IMR-90 (cell line): ENCODE results near the gene CHST6. TPM values are rescaled to one million over a fixed set of nuclear protein-coding genes. Genes with fewer than 3 reads are reported as not detected.

ENCODE experiments used
- ATAC-seq: fragments of 200-7000 bp; cut with Tn5 transposase; 2 replicates; pipeline ENCODE4 v1.9.1; 2020; ENCODE audit warnings: low read depth, mild to moderate bottlenecking, moderate library complexity
- BruUV-seq: library from RNA; stranded (reverse); fragments of 400-500 nt; replicated peaks from 2 replicates; lab custom pipeline; 2021; lab: Mats Ljungman, UMichigan
- CTCF ChIA-PET: fragments of 300-600 bp; formaldehyde crosslinking; extraction: SDS; loops from one replicate; lab custom pipeline; 2021; ENCODE audit warnings: antibody characterized with exemption; lab: Yijun Ruan, JAX
- POLR2A ChIA-PET: fragments of 300-600 bp; sonication (Branson Sonifier 250); formaldehyde crosslinking; loops from one replicate; lab custom pipeline; 2022; ENCODE audit warnings: antibody characterized with exemption; ENCODE audit not compliant: unreplicated experiment; lab: Charles Lee
- DNase-seq: peaks from one replicate; pipeline ENCODE4 v3.0.0; 2013
- H2AFZ ChIP-seq: replicated peaks from 2 replicates; pipeline ENCODE3; 2013; ENCODE audit warnings: low read length, mild to moderate bottlenecking; ENCODE audit not compliant: poor library complexity
- H2AK5ac ChIP-seq: 2 replicates; pipeline ENCODE4 v1.6.1; 2013; ENCODE audit warnings: low read depth, low read length, inconsistent platforms
- H2AK9ac ChIP-seq: replicated peaks from 2 replicates; pipeline ENCODE3; 2013; ENCODE audit warnings: mild to moderate bottlenecking, low read depth, low read length, moderate library complexity; ENCODE audit not compliant: poor library complexity
- H2BK120ac ChIP-seq: 2 replicates; pipeline ENCODE4 v1.6.1; 2013; ENCODE audit warnings: low read depth, low read length, inconsistent platforms
- H2BK15ac ChIP-seq: 3 replicates; pipeline ENCODE4 v1.6.1; 2013; ENCODE audit warnings: low read depth, low read length, inconsistent platforms
- H2BK20ac ChIP-seq: 2 replicates; pipeline ENCODE4 v1.6.1; 2013; ENCODE audit warnings: low read depth, mild to moderate bottlenecking, inconsistent platforms, low read length, moderate library complexity
- H2BK5ac ChIP-seq: 2 replicates; pipeline ENCODE4 v1.6.1; 2013; ENCODE audit warnings: mild to moderate bottlenecking, low read depth, low read length, inconsistent platforms; ENCODE audit not compliant: poor library complexity, severe bottlenecking
- H3K14ac ChIP-seq: replicated peaks from 2 replicates; pipeline ENCODE4 v1.6.1; 2013; ENCODE audit warnings: low read depth, low read length, inconsistent platforms
- H3K18ac ChIP-seq: 2 replicates; pipeline ENCODE4 v1.6.1; 2013; ENCODE audit warnings: low read depth, low read length, control low read depth
- H3K23ac ChIP-seq: 2 replicates; pipeline ENCODE4 v1.6.1; 2013; ENCODE audit warnings: low read depth, low read length, inconsistent platforms
- H3K27ac ChIP-seq: 2 replicates; pipeline ENCODE4 v1.5.1; 2013; ENCODE audit warnings: mild to moderate bottlenecking, control low read depth, low read length; ENCODE audit not compliant: insufficient read depth
- H3K27me3 ChIP-seq: 2 replicates; pipeline ENCODE4 v1.6.1; 2013; ENCODE audit warnings: low read length; ENCODE audit not compliant: control insufficient read depth, insufficient read depth
- H3K36me3 ChIP-seq: 2 replicates; pipeline ENCODE4 v1.6.1; 2013; ENCODE audit warnings: low read length, mixed read lengths; ENCODE audit not compliant: control insufficient read depth, insufficient read depth
- H3K4ac ChIP-seq: 2 replicates; pipeline ENCODE4 v1.6.1; 2013; ENCODE audit warnings: low read depth, low read length, inconsistent platforms
- H3K4me1 ChIP-seq: 2 replicates; pipeline ENCODE4 v1.6.1; 2013; ENCODE audit warnings: low read length, mixed read lengths; ENCODE audit not compliant: control insufficient read depth, insufficient read depth
- H3K4me2 ChIP-seq: 2 replicates; pipeline ENCODE4 v1.6.1; 2013; ENCODE audit warnings: low read depth, mild to moderate bottlenecking, control low read depth, low read length, moderate library complexity
- H3K4me3 ChIP-seq: 2 replicates; pipeline ENCODE4 v1.5.1; 2013; ENCODE audit warnings: low read depth, mild to moderate bottlenecking, control low read depth, low read length, moderate library complexity; ENCODE audit not compliant: insufficient read depth
- H3K56ac ChIP-seq: 2 replicates; pipeline ENCODE4 v1.6.1; 2013; ENCODE audit warnings: low read length, inconsistent platforms; ENCODE audit not compliant: insufficient read depth; ENCODE audit errors: extremely low read depth
- H3K79me1 ChIP-seq, 2 experiments: 2 replicates each; pipeline ENCODE4 v1.6.1; 2013; ENCODE audit warnings: low read length in 2 of 2, inconsistent platforms in 1 of 2, low read depth in 1 of 2
- H3K9ac ChIP-seq: 2 replicates; pipeline ENCODE4 v1.6.1; 2013; ENCODE audit warnings: low read depth, low read length, control low read depth
- H3K9me1 ChIP-seq: 2 replicates; pipeline ENCODE4 v1.6.1; 2013; ENCODE audit warnings: low read length, inconsistent platforms; ENCODE audit not compliant: insufficient read depth
- H3K9me3 ChIP-seq: 2 replicates; pipeline ENCODE4 v1.6.1; 2013; ENCODE audit warnings: low read length; ENCODE audit not compliant: control insufficient read depth, insufficient read depth
- H4K20me1 ChIP-seq: 2 replicates; pipeline ENCODE4 v1.6.1; 2013; ENCODE audit warnings: low read length, inconsistent platforms; ENCODE audit not compliant: insufficient read depth
- H4K5ac ChIP-seq: 2 replicates; pipeline ENCODE4 v1.6.1; 2013; ENCODE audit warnings: mild to moderate bottlenecking, low read depth, low read length, control low read depth
- H4K8ac ChIP-seq, 2 experiments: 2 replicates each; pipeline ENCODE4 v1.6.1; 2013; ENCODE audit warnings: low read depth in 2 of 2, low read length in 2 of 2, control low read depth in 1 of 2, inconsistent platforms in 1 of 2
- H4K91ac ChIP-seq: 2 replicates; pipeline ENCODE4 v1.6.1; 2013; ENCODE audit warnings: low read depth, low read length, inconsistent platforms; ENCODE audit not compliant: insufficient read depth
- BHLHE40 ChIP-seq: fragments of 150-350 bp; IDR thresholded peaks from 2 replicates; pipeline ENCODE4 v1.6.1; 2016; ENCODE audit warnings: mild to moderate bottlenecking, low read depth, low read length
- CEBPB ChIP-seq: IDR thresholded peaks from 2 replicates; pipeline ENCODE4 v1.6.1; 2012; ENCODE audit warnings: low read depth, low read length, improper control_type of control experiment
- CHD1 ChIP-seq: IDR thresholded peaks from 2 replicates; pipeline ENCODE4 v1.6.1; 2012; ENCODE audit warnings: low read depth, low read length, improper control_type of control experiment
- FOS ChIP-seq: fragments of 150-350 bp; IDR thresholded peaks from 2 replicates; pipeline ENCODE4 v1.6.1; 2016; ENCODE audit warnings: low read depth, low read length
- MAFK ChIP-seq: IDR thresholded peaks from 2 replicates; pipeline ENCODE4 v1.6.1; 2012; ENCODE audit warnings: low read depth, low read length, improper control_type of control experiment
- MXI1 ChIP-seq: IDR thresholded peaks from 2 replicates; pipeline ENCODE4 v1.6.1; 2012; ENCODE audit warnings: low read depth, mild to moderate bottlenecking, low read length, moderate library complexity, borderline replicate concordance
- RAD21 ChIP-seq: IDR thresholded peaks from 2 replicates; pipeline ENCODE4 v1.6.1; 2012; ENCODE audit warnings: low read length, improper control_type of control experiment
- RCOR1 ChIP-seq: IDR thresholded peaks from 2 replicates; pipeline ENCODE4 v1.6.1; 2012; ENCODE audit warnings: mild to moderate bottlenecking, low read length, improper control_type of control experiment; ENCODE audit not compliant: insufficient replicate concordance
- RFX5 ChIP-seq: IDR thresholded peaks from 2 replicates; pipeline ENCODE4 v1.8.0; 2012; ENCODE audit warnings: low read depth, mild to moderate bottlenecking, low read length, moderate library complexity
- SMC3 ChIP-seq: fragments of 150-350 bp; IDR thresholded peaks from 2 replicates; pipeline ENCODE4 v1.6.1; 2016; ENCODE audit warnings: low read depth, mild to moderate bottlenecking, antibody characterized with exemption, low read length, moderate library complexity
- WGBS, 2 experiments: methylation state at CpG; one replicate each; pipeline versions ENCODE4 v1.1.5 to v1.1.7; 2013; ENCODE audit warnings: missing lambda C conversion rate in 2 of 2; ENCODE audit not compliant: insufficient read length in 1 of 2; ENCODE audit errors: extremely low coverage in 2 of 2; 5-methylcytosine and 5-hydroxymethylcytosine counted together
- dilution Hi-C: fragments of 300-500 bp; cut with HindIII; formaldehyde crosslinking; loops from one replicate; pipeline ENCODE4 v1.14.3; 2018; ENCODE audit warnings: low sequenced_read_pairs; ENCODE audit not compliant: unreplicated experiment
- in situ Hi-C: fragments of 300-500 bp; cut with MboI; formaldehyde crosslinking; loops from 3 replicates; pipeline ENCODE4 v1.14.3; 2019; ENCODE audit warnings: low sequenced_read_pairs, inconsistent platforms, mixed read lengths
- intact Hi-C: fragments of 100-400 bp; cut with micrococcal nuclease; formaldehyde crosslinking; loops from 2 replicates; pipeline ENCODE4 v1.10.0; 2022
- polyA plus RNA-seq, 3 experiments: library from polyadenylated mRNA; depleted of rRNA; stranded (reverse); fragments of >200 nt; gene quantifications; 2 replicates each; pipeline ENCODE4 v1.2.3, GENCODE V29; 2012; ENCODE audit warnings: low replicate concordance in 1 of 3
- total RNA-seq: library from RNA; depleted of rRNA; stranded (reverse); fragments of >200 nt; gene quantifications from 2 replicates; pipeline ENCODE4 v1.2.3, GENCODE V29; 2012
- TF ChIP-seq, protein P1 (sequence below): fragments of 150-350 bp; IDR thresholded peaks from 2 replicates; pipeline ENCODE4 v1.6.1; 2016; ENCODE audit warnings: low read depth, mild to moderate bottlenecking, low read length, moderate library complexity, borderline replicate concordance

CHST6 gene
- total and polyA plus RNA-seq, 2 of the 4 experiments (the other 2 are of a cell fraction), result under 0.01 to 0.12 TPM

DNA sequence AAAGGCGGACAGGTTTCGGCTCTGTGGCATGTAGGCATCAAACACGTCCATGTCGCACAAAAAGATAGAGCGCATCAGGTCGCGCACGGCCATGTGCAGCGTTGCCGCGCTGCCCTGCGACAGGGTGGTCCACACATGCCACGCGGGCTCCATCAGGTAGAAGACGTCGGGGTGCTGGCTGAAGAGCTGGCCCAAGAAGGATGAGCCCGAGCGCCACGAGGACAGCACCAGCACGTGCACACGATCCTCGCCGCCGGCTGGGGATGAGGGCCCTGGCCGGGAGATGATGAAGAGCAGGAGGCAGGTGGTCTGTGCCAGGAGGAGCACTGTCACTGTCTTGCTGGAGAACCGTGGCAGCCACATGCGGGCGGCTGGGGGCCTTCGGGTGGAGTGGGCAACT, 34.7 kb upstream of the CHST6 start:
- no TSS peak for BruUV-seq
- Histone ChIP-seq H2BK15ac (no peak overlapping the region), H3K79me1 (no peaks in the 10 kb centered on the region), H2BK5ac (no peak overlapping the region), H3K14ac (no peak overlapping the region), H4K8ac (no peak overlapping the region), H3K27me3 (peaks cover 17% of the 10 kb centered on the region), H2BK120ac (no peak overlapping the region), H2AK5ac (no peak overlapping the region), H3K9me1 (no peaks in the 10 kb centered on the region), H3K56ac (no peak overlapping the region), H3K9me3 (no peaks in the 10 kb centered on the region; the same call in 1 of the 2 replicates), H3K4me3 (no peak overlapping the region), H2BK20ac (no peak overlapping the region), H3K18ac (no peak overlapping the region), H3K36me3 (no peaks in the 10 kb centered on the region), H3K9ac (no peak overlapping the region), H4K5ac (no peak overlapping the region), H2AFZ (no peak overlapping the region), H2AK9ac (no peak overlapping the region), H3K27ac (no peak overlapping the region), H4K20me1 (no peaks in the 10 kb centered on the region), H3K4me2 (no peak overlapping the region), H3K4me1 (no peaks in the 10 kb centered on the region), H4K91ac (no peak overlapping the region), H3K4ac (no peak overlapping the region), H3K23ac (no peak overlapping the region)
- ATAC-seq (no peak), DNase-seq (no peak)
- 87% methylated on average over 17 of the region's 29 CpGs; no CpG with 5 or more reads in 1 of the 2 experiments for WGBS, 2 experiments
- TF ChIP-seq RCOR1 (no peak), BHLHE40 (no peak), SMC3 (no peak), RAD21 (no peak), CEBPB (no peak), FOS (no peak), MXI1 (no peak), RFX5 (no peak), MAFK (no peak), CHD1 (no peak)
- TF ChIP-seq, protein P1, sequence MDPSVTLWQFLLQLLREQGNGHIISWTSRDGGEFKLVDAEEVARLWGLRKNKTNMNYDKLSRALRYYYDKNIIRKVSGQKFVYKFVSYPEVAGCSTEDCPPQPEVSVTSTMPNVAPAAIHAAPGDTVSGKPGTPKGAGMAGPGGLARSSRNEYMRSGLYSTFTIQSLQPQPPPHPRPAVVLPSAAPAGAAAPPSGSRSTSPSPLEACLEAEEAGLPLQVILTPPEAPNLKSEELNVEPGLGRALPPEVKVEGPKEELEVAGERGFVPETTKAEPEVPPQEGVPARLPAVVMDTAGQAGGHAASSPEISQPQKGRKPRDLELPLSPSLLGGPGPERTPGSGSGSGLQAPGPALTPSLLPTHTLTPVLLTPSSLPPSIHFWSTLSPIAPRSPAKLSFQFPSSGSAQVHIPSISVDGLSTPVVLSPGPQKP, result no peak
- ChIA-PET CTCF (no interaction called here), POLR2A (no interaction called here)
- dilution Hi-C loops, result no loop called here
- in situ Hi-C loops, result no loop called here
- intact Hi-C loops, result no loop called here
